BJ (cell line): ENCODE data around the gene ITCH. TPM values are rescaled to one million over a fixed set of nuclear protein-coding genes. Genes with fewer than 3 reads are reported as not detected.
"Not testable (repeated sequence)": the region's sequence is repeated elsewhere in the genome, so short reads cannot be mapped to it uniquely, and the experiment has no call there.

Experiments used
- CTCF ChIA-PET: fragments of 350-600 bp; formaldehyde crosslinking; extraction: SDS; loops from one replicate; lab custom pipeline; 2021; ENCODE audit warnings: antibody characterized with exemption, inconsistent platforms; lab: Yijun Ruan, JAX
- POLR2A ChIA-PET: fragments of 300-600 bp; sonication (Branson Sonifier 250); formaldehyde crosslinking; extraction: SDS; loops from one replicate; lab custom pipeline; 2021; ENCODE audit warnings: antibody characterized with exemption; lab: Charles Lee
- DNase-seq: peaks from one replicate; pipeline ENCODE4 v3.0.0-alpha.2; 2011; ENCODE audit warnings: low read depth
- H3K27me3 ChIP-seq: 2 replicates; pipeline ENCODE4 v1.6.0; 2011; ENCODE audit warnings: low read length; ENCODE audit not compliant: control insufficient read depth, insufficient read depth
- H3K36me3 ChIP-seq: 2 replicates; pipeline ENCODE4 v1.5.1; 2011; ENCODE audit warnings: low read length; ENCODE audit not compliant: control insufficient read depth, insufficient read depth
- H3K4me3 ChIP-seq: 2 replicates; pipeline ENCODE4 v1.5.1; 2011; ENCODE audit warnings: low read depth, mild to moderate bottlenecking, control low read depth, low read length
- CTCF ChIP-seq: IDR thresholded peaks from 2 replicates; pipeline ENCODE4 v1.5.1; 2011; ENCODE audit warnings: low read depth, mild to moderate bottlenecking, control low read depth, inconsistent platforms, low read length, moderate library complexity; ENCODE audit not compliant: insufficient read depth
- polyA plus RNA-seq: library from polyadenylated mRNA; depleted of rRNA; stranded (reverse); fragments of >200 nt; gene quantifications from 2 replicates; pipeline ENCODE4 v1.2.3, GENCODE V29; 2011

ITCH gene
- polyA plus RNA-seq, 1 experiment, result 7.8 TPM

- no peak for DNase-seq
- TF ChIP-seq CTCF, result no peak
- no peak overlapping the region for H3K4me3 ChIP-seq
- H3K27me3 ChIP-seq, result no peaks in the 10 kb centered on the region
- POLR2A ChIA-PET, result no interaction called here
- no peaks in the 10 kb centered on the region for H3K36me3 ChIP-seq
- CTCF ChIA-PET, result interaction anchor here (3.2 to 3.8 kb wide), 2 partner anchors 7 to 92 kb away, joined by 11 to 17 read pairs; no protein-coding TSS in a partner anchor
Observed at GRCh38 chr20:34403908-34404307, 40.8 kb downstream of the ITCH start.

- Histone ChIP-seq H3K36me3 (peaks cover 1% of the 10 kb centered on the region; the same call in 1 of the 2 replicates), H3K4me3 (no peak overlapping the region), H3K27me3 (no peaks in the 10 kb centered on the region)
- CTCF ChIA-PET, result interaction anchor here (1.9 kb wide), 1 partner anchor 92 kb away, joined by 5 read pairs; no protein-coding TSS in a partner anchor
- TF ChIP-seq CTCF, result no peak
- no peak for DNase-seq
- POLR2A ChIA-PET, result no interaction called here
Observed at GRCh38 chr20:34404803-34405202, 41.7 kb downstream of the ITCH start.

GRCh38 chr20:34405247-34405651 is 42.2 kb downstream of the ITCH start:
- DNase-seq, H3K27me3 ChIP-seq, H3K4me3 ChIP-seq, H3K36me3 ChIP-seq, POLR2A ChIA-PET: not testable (repeated sequence)
- CTCF ChIA-PET, result interaction anchor here (1.9 kb wide), 1 partner anchor 92 kb away, joined by 5 read pairs; no protein-coding TSS in a partner anchor

- H3K27me3 ChIP-seq, POLR2A ChIA-PET, H3K36me3 ChIP-seq, DNase-seq, H3K4me3 ChIP-seq: not testable (repeated sequence)
- CTCF ChIA-PET, result interaction anchor here (1.9 kb wide), 1 partner anchor 93 kb away, joined by 5 read pairs; no protein-coding TSS in a partner anchor
Observed at GRCh38 chr20:34405942-34406341, 42.9 kb downstream of the ITCH start.

GRCh38 chr20:34407962-34408474 is 44.9 kb downstream of the ITCH start:
- H3K4me3 ChIP-seq, result no peak overlapping the region
- H3K27me3 ChIP-seq, result no peaks in the 10 kb centered on the region
- no peak for DNase-seq
- no peak for TF ChIP-seq CTCF
- POLR2A ChIA-PET, result no interaction called here
- CTCF ChIA-PET, result interaction anchor here (0.6 to 1.3 kb wide), 3 partner anchors 58 to 217 kb away, joined by 3 read pairs; no protein-coding TSS in a partner anchor
- H3K36me3 ChIP-seq, result peaks cover 1% of the 10 kb centered on the region; the same call in 1 of the 2 replicates

- Histone ChIP-seq H3K27me3 (no peaks in the 10 kb centered on the region), H3K36me3 (peaks cover 1% of the 10 kb centered on the region; the same call in 1 of the 2 replicates), H3K4me3 (no peak overlapping the region)
- peak; percentile 74 for DNase-seq
- CTCF ChIA-PET, result interaction anchor here (1.0 to 3.2 kb wide), 3 partner anchors 8 to 99 kb away, joined by 3 to 11 read pairs (median 6); no protein-coding TSS in a partner anchor
- POLR2A ChIA-PET, result no interaction called here
- no peak for TF ChIP-seq CTCF
Observed at GRCh38 chr20:34410336-34410735, 47.3 kb downstream of the ITCH start.
